ENCODE measurements around the gene NKAIN1.

- no peak for TF ChIP-seq POLR2A (IDR thresholded peaks at IDR 0.05)
- TF ChIP-seq, protein P1, sequence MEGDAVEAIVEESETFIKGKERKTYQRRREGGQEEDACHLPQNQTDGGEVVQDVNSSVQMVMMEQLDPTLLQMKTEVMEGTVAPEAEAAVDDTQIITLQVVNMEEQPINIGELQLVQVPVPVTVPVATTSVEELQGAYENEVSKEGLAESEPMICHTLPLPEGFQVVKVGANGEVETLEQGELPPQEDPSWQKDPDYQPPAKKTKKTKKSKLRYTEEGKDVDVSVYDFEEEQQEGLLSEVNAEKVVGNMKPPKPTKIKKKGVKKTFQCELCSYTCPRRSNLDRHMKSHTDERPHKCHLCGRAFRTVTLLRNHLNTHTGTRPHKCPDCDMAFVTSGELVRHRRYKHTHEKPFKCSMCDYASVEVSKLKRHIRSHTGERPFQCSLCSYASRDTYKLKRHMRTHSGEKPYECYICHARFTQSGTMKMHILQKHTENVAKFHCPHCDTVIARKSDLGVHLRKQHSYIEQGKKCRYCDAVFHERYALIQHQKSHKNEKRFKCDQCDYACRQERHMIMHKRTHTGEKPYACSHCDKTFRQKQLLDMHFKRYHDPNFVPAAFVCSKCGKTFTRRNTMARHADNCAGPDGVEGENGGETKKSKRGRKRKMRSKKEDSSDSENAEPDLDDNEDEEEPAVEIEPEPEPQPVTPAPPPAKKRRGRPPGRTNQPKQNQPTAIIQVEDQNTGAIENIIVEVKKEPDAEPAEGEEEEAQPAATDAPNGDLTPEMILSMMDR (IDR thresholded peaks at IDR 0.05): no peak
- no peak for TF ChIP-seq EP300 (IDR thresholded peaks at IDR 0.05)
These were observed 20.1 kb upstream of the NKAIN1 start for GRCh38 chr1:31259746-31260145.
